Activated CD4-positive, CD25-positive, alpha-beta regulatory T cell treated with anti-CD3 and anti-CD28 coated beads, Interleukin-2, amount 50 U/mL, for 16 hours (primary cell): Measurements from ENCODE around the gene OR51A4.
"Not testable (repeated sequence)": the region's sequence is repeated elsewhere in the genome, so short reads cannot be mapped to it uniquely, and the experiment has no call there.

Experiments
- DNase-seq: peaks from one replicate; pipeline ENCODE4 v3.0.0-alpha.2; 2020; ENCODE audit warnings: low read depth, low spot score

Gene OR51A4

GRCh38 chr11:4947505-4947904, at the start of gene OR51A4:
TSS of gene OR51A4 (minus strand) at chr11:4947605. CDS start at chr11:4947100, 505 bp downstream.
- DNase-seq = no peak

GRCh38 chr11:4994551-4994950, 47.1 kb upstream of the OR51A4 start, which contains the start of gene OR51L1:
TSS of gene OR51L1 (plus strand) at chr11:4994851. CDS start at chr11:4998983, 4,132 bp downstream.
- DNase-seq = no peak

GRCh38 chr11:4991060-4991459, 43.7 kb upstream of the OR51A4 start:
- DNase-seq = no peak

- DNase-seq = no peak
Observed at GRCh38 chr11:4983841-4984240, 36.4 kb upstream of the OR51A4 start.

GRCh38 chr11:4982678-4983077, 35.3 kb upstream of the OR51A4 start:
- DNase-seq = no peak

GRCh38 chr11:4979036-4979435, 31.6 kb upstream of the OR51A4 start:
- DNase-seq = no peak

- no peak for DNase-seq
Observed at GRCh38 chr11:4975436-4975835, 28.0 kb upstream of the OR51A4 start.

GRCh38 chr11:4962816-4963215, 15.4 kb upstream of the OR51A4 start:
- DNase-seq = no peak

- DNase-seq = no peak
Observed at GRCh38 chr11:4960877-4961276, 13.5 kb upstream of the OR51A4 start.

- no peak for DNase-seq
Observed at GRCh38 chr11:4957396-4957795, 10.0 kb upstream of the OR51A4 start.

GRCh38 chr11:4955613-4956012, 8.2 kb upstream of the OR51A4 start, which contains the start of gene OR51A2:
TSS of gene OR51A2 (minus strand) at chr11:4955713. CDS start at chr11:4955713, 0 bp downstream.
- DNase-seq = not testable (repeated sequence)

GRCh38 chr11:4936745-4937144, 10.7 kb downstream of the OR51A4 start:
- DNase-seq = no peak

GRCh38 chr11:4932751-4933150, 14.7 kb downstream of the OR51A4 start:
- no peak for DNase-seq

- DNase-seq = no peak
Observed at GRCh38 chr11:4926608-4927007, 20.8 kb downstream of the OR51A4 start.

GRCh38 chr11:4924239-4924638, 23.2 kb downstream of the OR51A4 start, which contains the start of gene OR51G1:
TSS of gene OR51G1 (minus strand) at chr11:4924339. CDS start at chr11:4924339, 0 bp downstream.
- DNase-seq = no peak

- no peak for DNase-seq
Observed at GRCh38 chr11:4922304-4922703, 25.1 kb downstream of the OR51A4 start.

GRCh38 chr11:4921796-4922195, 25.6 kb downstream of the OR51A4 start:
- no peak for DNase-seq

GRCh38 chr11:4919250-4919649, 28.2 kb downstream of the OR51A4 start, which contains the start of gene OR51G2:
TSS of gene OR51G2 (minus strand) at chr11:4919350. CDS start at chr11:4915663, 3,687 bp downstream.
- DNase-seq = no peak

GRCh38 chr11:4916581-4916980, 30.8 kb downstream of the OR51A4 start:
- DNase-seq = no peak

GRCh38 chr11:4903484-4903883, 43.9 kb downstream of the OR51A4 start, which contains the start of gene OR51A7:
TSS of gene OR51A7 (plus strand) at chr11:4903783. CDS start at chr11:4907370, 3,587 bp downstream.
- no peak for DNase-seq
